Measurements from ENCODE around the gene GPR4.

DNA sequence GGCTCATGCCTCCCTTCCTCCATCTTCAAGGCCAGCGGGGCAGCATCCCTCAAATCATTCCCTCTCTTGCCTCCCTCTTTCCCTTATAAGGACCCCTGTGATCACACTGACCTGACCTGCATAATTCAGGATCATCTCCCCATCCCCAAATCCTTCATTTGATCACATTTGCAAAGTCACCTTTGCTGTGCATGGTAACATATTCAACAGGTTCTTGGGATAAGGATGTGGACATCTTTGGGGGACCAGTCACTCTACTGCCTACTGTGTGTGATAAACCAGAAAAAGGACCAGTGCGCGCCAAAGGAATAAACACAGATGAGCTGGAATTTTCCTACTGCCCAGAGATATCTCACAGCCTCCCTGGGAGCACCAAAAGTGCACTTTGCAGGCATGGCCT lies 25.3 kb downstream of the GPR4 start:
- no peak for TF ChIP-seq CTCF (conservative IDR thresholded peaks at IDR 0.05; ENCODE audit: low read depth, low read length)
- no peak for TF ChIP-seq EZH2 (IDR thresholded peaks at IDR 0.05; ENCODE audit: borderline replicate concordance, low read depth, low read length, poor library complexity, severe bottlenecking)

All from A673 (cell line).